Hematopoietic multipotent progenitor cell treated with erythropoietin and hydrocortisone succinate and interleukin-3 and kit ligand, for 8 days (in vitro differentiated cells): Measurements from ENCODE around the gene MAD1L1.
A peak's percentile ranks its signal among the peaks of the same experiment; 100 is the strongest.
"Not testable (repeated sequence)": the region's sequence is repeated elsewhere in the genome, so short reads cannot be mapped to it uniquely, and the experiment has no call there.

ENCODE experiments used
- DNase-seq: peaks from one replicate; pipeline ENCODE4 v3.0.0-alpha.2; 2015

Gene MAD1L1

DNA sequence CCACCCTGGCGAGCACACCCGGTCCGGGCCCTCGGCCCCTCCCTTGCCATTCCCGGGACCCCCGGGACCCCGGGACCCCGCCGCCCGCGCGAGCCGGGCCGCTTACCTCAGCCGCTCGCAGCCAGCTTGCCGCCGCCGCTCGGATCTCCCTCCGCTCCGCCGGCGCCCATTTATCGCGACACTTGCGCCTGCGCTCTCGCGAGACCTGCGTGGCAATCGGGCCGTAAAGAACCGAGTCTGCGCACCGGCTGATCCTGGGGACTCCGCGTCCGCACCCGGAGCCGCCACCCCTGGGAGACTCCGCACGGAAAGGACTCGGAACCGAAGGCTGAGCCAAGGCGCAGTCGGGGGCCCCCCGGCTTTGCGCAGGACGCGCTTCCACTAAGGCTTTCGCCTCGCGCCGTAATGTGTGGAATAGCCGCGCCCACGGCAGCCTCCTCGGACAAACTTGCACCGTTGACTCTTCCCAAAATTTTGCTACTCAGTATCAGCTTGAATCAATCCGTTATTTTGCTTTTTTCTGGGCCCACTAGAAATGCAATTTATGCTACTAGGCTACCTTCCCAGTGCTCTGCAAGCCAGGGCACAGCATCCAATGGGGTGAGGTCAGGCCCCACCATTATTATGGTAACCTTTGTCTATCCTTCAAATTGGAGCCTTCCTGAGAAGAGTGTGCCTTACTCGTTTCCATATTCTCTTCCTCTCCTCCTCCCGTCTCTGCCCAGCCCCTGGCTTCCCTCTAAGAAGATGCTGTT lies at the start of gene MAD1L1:
Gene MAD1L1, minus strand, starts transcription at position 180 of the 755 bp plus-strand sequence. CDS start 2,812 bp downstream, outside the sequence.
- DNase-seq, result peak; percentile 86

DNA sequence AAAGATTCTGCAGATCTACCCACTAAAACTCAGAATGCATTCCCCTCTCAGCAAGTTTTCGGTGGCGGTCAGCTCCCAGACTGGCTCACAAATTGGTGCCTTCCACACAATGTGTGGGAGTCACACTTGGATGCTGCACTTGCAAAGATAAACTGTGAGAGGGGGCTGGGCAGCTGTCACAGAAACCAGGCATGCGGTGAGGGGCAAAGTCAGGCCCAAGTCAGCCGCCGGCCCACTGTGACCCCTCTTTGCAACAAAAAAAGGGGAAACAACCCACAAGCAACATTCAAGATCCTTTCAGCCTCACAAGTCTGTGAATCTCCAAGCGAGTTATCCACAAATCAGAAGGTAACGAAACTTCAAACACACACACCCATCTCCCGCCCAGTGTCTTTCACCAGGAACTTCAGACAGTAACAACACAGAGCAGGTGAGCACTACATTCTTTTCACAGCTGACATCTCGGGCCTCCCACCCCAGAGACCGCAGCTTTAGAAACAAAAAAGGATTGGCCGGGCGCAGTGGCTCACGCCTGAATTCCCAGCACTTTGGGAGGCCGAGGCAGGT lies 49.5 kb upstream of the MAD1L1 start:
- no peak for DNase-seq

GRCh38 chr7:2281541-2281940 lies 48.8 kb upstream of the MAD1L1 start:
- DNase-seq, result no peak

- no peak for DNase-seq
Observed at GRCh38 chr7:2280424-2280823, 47.7 kb upstream of the MAD1L1 start.

- no peak for DNase-seq
Observed at GRCh38 chr7:2279896-2280295, 47.2 kb upstream of the MAD1L1 start.

DNA sequence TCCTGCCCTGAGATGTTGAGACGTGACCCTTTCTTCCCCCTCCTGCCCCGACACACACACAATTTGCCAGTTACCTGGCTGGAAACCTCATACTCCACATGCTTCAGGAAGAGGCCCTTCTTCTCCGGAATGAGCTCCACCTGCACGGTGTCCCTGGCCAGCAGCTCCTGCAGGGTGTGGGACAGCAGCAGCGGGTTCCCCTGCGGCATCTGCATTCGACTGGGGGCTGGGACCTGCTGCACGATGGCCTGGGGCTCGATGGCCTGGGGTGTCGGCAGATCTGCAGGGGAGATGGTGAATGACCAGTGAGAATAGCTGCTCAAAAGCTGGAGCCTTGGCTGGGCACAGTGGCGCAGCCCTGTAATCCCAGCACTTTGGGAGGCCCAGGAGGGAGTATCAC lies 45.3 kb upstream of the MAD1L1 start:
- no peak for DNase-seq

DNA sequence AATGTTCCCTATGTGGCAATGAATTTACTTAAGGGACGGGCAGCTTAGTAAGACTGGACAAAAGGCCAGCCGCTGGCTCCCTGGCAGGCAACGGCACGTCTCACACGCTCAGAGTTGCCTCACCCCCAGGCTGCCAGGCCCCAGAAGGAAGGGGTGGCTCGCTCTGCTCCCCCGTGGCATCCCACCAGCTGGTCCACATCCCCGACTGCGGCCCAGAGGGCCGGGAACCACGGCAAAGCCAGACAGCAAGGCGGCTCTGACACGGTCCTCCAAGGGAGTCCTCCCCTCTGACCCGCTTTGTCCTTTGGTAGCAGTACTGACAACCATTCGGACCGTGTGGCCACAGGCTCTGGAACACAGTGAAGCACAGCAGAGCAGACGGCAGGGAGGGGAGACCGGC lies 43.4 kb upstream of the MAD1L1 start:
- no peak for DNase-seq

DNA sequence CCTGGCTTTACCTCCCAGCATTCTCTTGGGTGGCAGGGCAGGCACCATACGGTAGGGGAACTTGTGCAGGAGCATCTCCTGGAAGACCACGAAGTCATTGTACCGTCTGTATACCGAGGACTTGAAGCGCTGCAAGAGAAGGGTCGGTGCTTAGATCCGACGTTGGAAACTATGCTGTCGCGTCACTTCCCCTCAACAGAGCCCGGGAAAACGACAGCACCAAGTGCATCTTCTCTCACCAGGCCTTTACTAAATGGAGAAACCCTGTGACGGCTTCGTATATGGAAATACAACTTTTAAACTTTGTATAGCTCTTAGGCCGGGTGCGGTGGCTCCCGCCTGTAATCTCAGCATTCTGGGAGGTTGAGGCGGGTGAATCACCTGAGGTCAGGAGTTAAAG lies 42.4 kb upstream of the MAD1L1 start:
- DNase-seq, result no peak

DNA sequence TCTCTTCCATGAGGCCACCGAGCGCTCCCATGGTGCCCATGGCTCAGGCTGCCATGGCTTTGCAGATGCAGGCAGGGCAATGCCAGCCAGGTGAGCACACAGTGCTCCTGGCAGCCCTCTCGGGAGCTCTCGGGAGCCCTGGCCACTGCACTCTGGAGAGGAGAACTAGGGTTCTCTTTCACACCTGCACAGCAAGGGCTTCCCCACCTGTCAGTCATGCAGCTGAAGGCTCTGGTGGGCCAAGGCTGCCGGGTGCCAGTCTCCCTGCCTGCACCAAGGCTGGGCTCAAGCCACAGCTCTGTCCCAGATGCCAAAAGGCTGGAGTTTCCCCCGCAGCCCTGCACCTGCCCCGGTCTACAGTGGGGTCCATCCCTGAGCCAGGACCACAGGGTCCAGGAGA lies 41.9 kb upstream of the MAD1L1 start:
- no peak for DNase-seq

DNA sequence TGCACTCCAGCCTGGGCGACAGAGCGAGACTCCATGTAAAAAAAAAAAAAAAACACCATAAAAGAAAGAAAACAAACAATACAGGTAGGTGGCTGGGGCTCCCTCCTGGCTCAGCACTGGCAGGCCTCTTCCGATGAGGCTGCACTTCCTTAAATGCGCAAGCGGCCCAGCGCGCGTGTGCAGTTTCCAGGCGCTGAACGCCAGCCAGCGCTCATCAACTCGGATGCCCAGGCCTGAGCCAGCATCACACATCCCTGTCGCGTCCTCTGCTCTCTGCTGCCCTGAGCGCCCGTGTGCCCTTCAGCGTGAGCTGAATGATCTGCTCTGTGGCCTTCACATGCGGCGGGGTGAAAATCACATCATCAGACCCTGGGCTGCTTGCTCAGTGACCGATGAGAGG lies 41.1 kb upstream of the MAD1L1 start:
- DNase-seq, result no peak

- DNase-seq, result no peak
Observed at GRCh38 chr7:2272031-2272430, 39.3 kb upstream of the MAD1L1 start.

- DNase-seq, result no peak
Observed at GRCh38 chr7:2271273-2272026, 38.7 kb upstream of the MAD1L1 start.

DNA sequence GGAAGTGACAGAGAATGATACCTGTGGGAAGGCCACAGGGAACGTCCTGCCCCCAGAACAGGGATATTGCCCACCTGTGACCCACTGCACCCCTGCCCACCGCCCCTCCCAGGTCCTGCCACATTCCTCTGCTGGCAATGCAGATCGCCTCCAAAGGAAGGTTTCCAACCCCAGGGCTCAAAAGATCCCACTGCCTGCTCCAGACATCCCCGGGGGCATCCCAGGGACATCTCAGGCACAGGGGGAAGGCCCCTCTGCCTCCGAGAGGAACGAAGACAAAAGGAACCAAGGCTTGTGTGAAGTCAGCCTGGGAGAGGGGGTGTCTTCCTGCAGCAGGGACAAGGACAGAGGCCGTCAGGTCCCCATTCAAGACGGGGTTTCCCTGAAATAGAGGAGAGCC lies 37.8 kb upstream of the MAD1L1 start:
- no peak for DNase-seq

DNA sequence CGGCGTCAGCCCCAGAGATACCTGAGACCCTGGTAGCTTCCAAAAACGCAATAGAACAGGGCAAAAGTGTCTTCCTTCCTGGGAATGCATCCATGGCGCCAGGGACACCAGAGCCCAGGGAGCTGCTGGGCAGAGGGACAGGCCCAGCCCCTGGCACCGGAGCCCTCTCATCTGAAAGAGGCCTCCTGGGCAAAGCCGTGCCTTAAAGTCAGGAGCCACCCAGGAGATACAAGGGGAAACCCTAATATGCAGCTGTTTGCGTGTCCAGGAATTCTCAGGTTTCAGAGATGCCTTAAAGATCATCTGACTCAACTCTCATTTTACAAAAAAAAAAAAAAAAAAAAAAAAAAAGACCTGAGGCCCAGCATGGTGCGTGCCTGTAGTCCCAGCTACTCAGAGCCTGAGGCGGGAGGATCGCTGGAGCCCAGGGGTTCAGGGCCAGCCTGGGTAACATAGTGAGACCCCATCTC lies 37.3 kb upstream of the MAD1L1 start:
- DNase-seq, result no peak

GRCh38 chr7:2269089-2269990 lies 36.6 kb upstream of the MAD1L1 start:
- DNase-seq, result not testable (repeated sequence)

DNA sequence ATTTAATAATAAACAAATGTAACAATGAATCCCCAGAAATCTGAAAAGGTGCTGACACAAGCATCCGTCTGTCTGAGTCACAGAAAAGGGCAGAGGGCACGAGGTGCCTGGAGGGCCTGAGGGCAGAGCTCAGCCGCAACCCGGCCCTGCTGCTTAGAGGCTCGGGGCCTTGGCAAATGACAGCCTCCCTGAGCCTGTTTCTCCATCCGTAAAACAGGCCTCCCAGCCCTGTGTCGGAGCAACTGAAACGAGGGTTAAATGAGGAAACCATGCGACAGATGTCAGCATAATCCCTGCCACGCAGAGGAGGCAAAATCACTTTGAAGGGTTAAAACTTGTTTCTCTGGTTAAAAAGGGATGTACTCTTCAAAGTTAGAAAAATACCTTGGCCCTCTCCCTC lies 34.2 kb upstream of the MAD1L1 start:
- DNase-seq, result no peak

GRCh38 chr7:2264158-2264557 lies 31.4 kb upstream of the MAD1L1 start:
- DNase-seq, result no peak

DNA sequence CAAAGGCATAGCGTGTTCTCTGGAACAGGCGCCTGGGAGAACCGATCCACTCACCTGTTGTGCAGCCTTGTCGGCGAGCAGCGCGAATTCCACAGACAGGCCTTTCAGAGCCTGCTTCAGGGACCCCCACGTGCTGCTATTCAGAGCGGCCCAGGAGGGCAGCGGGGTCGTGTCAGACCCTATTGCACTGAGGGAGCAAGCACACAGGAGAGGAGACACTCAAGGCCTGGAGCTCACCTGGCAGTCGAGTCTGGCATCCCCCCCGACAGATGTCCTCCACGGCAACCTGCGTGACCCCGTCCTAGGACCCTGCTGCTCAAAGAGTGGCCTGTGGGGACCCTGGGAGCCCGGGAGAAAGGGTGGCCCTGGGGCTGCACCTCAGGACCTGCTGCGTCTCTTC lies 30.4 kb upstream of the MAD1L1 start:
- no peak for DNase-seq

- no peak for DNase-seq
Observed at GRCh38 chr7:2261611-2262010, 28.9 kb upstream of the MAD1L1 start.

- no peak for DNase-seq
Observed at GRCh38 chr7:2260820-2261219, 28.1 kb upstream of the MAD1L1 start.

DNA sequence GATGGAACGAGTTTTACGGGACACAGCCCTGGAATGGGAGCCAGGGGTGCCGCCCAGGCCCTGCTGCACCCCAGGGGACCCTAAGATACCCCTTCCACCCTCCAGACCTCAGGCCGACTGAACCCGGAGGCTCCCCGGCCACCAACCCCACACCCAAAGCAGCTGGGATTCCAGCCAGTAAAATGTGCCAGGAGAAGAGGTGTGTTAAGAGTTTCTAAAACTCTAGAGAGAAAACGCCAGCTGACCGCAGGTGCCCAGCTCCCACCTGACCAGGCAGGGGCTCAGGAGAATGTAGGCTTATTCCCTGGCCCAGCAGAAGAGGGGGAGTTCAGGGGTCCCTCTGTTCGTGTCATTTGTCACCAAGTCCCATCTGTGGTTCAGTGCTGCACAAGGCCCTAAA lies 26.7 kb upstream of the MAD1L1 start:
- no peak for DNase-seq

- no peak for DNase-seq
Observed at GRCh38 chr7:2258661-2259365, 26.1 kb upstream of the MAD1L1 start.
